ENCODE results near the gene MAJIN.

DNA sequence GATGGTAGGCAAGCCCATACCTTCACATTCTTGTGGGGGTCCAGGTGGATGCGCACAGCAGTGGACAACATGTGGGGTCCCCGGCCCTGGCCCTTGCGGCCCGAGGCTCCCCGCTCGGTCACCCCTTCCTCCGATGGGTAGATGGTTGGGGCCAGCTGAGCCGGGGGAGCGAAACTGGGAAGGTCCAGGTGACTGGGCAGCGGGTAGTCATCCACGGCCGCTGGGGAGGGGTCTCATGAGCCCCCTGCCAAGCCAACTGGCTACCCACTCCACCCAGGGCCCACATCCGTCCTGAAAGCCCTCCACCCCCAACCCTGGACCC lies 65.6 kb downstream of the MAJIN start:
- TF ChIP-seq, protein P1, sequence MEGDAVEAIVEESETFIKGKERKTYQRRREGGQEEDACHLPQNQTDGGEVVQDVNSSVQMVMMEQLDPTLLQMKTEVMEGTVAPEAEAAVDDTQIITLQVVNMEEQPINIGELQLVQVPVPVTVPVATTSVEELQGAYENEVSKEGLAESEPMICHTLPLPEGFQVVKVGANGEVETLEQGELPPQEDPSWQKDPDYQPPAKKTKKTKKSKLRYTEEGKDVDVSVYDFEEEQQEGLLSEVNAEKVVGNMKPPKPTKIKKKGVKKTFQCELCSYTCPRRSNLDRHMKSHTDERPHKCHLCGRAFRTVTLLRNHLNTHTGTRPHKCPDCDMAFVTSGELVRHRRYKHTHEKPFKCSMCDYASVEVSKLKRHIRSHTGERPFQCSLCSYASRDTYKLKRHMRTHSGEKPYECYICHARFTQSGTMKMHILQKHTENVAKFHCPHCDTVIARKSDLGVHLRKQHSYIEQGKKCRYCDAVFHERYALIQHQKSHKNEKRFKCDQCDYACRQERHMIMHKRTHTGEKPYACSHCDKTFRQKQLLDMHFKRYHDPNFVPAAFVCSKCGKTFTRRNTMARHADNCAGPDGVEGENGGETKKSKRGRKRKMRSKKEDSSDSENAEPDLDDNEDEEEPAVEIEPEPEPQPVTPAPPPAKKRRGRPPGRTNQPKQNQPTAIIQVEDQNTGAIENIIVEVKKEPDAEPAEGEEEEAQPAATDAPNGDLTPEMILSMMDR (IDR thresholded peaks at IDR 0.05; ENCODE audit: borderline replicate concordance, extremely low read depth, low read length, poor library complexity, severe bottlenecking): no peak
- TF ChIP-seq EZH2 (IDR thresholded peaks at IDR 0.05; ENCODE audit: borderline replicate concordance, low read depth, low read length, severe bottlenecking): no peak

Data from DND-41 (cell line).